HG03064 (cell line): Measurements from ENCODE around the gene ZNF680.
"Not testable (repeated sequence)": the region's sequence is repeated elsewhere in the genome, so short reads cannot be mapped to it uniquely, and the experiment has no call there.

ENCODE experiments used
- ATAC-seq: cut with Tn5 transposase; IDR thresholded peaks from one replicate; pipeline ENCODE4 v1.9.1; 2021; ENCODE audit warnings: low read depth; ENCODE audit not compliant: unreplicated experiment

The ZNF680 gene

DNA sequence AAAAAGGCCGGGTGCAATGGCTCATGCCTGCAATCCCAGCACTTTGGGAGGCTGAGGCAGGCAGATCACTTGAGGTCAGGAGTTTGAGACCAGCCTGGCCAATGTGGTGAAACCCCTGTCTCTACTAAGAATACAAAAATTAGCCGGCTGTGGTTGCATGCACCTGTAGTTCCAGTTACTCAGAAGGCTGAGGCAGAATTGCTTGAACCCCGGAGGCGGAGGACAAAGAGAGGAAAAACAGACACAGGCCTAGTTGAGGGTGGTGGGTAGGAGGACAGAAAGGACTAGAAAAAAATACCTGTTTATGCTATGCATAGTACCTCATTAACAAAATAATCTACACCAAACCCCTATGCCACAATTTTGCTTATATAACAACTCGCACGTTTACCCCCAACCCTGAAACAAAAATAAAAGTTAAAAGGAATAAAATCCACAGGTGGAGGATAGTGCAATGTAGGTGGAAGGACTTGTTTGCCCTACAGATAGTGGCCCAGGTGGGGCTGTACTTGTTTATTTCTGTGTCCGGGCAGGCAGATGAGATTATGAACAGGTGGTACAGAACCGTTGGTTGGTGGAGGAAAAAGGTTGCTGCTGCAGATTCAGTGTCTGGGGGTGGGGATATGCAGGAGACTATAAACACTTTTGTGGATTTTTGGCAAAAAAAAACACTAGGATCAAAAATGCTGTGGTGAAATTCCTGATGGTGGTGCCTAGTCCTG lies 5.1 kb downstream of the ZNF680 start:
- ATAC-seq: no peak

- ATAC-seq: no peak
Observed at GRCh38 chr7:64555046-64555445, 7.8 kb downstream of the ZNF680 start.

GRCh38 chr7:64554188-64554587 lies 8.7 kb downstream of the ZNF680 start:
- ATAC-seq: not testable (repeated sequence)

- ATAC-seq: no peak
Observed at GRCh38 chr7:64551375-64552142, 11.3 kb downstream of the ZNF680 start.

- ATAC-seq: no peak
Observed at GRCh38 chr7:64544010-64544409, 18.9 kb downstream of the ZNF680 start.

DNA sequence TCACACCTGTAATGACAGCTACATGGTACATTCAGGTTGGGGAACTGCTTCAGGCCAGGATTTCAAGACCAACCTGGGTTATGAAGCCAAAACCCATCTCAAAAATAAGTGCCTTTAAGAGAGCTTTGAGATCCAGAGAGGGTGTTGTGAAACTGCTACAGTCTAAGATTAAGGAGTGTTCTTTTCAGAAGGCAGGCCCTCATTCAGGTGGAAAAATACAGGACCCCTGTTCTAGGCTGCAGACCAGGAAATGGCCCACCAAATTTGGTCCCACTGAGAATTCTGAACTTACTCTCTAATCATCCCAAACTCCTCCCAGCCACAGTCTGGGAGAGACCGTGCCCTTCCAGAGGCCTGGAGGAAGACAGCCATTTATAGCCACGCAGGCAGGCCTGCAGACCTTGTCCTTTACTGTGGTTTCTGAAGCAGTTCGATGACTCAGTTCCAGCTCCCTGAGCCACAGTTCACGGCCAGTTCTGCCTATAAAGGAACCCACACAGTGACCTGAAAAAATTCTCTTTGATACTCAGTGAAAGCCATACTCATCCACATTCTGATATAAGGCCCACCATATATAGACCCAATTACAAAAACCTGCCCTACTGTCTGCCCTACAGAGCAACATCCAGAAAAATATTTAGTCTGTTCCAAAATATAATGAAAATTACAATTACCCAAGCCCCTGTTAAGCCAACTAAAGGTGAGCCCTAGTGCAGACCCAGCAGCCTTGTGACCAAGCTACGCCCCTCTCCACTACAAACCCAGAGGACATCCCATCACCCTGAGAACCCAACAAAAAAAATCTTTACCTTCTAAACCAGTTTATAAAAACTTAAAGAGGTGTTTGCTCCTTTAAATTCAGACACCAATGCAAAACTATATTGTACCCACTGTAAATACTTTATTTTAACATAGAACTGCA lies 21.2 kb downstream of the ZNF680 start:
- no peak for ATAC-seq

DNA sequence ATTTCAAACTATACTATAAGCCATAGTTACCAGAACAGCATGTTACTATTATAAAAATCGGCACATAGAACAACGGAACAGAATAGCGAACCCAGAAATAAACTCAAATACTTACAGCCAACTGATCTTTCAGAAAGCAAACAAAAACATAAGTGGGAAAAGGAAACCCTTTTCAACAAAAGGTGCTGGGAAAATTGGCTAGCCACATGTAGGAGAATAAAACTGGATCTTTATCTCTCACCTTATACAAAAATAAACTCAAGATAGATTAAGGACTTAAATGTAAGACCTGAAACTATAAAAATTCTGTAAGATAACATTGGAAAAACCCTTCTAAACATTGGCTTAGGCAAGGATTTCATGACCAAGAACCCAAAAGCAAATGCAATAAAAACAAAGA lies 29.1 kb downstream of the ZNF680 start:
- ATAC-seq: no peak

- ATAC-seq: no peak
Observed at GRCh38 chr7:64528770-64529169, 34.1 kb downstream of the ZNF680 start.

DNA sequence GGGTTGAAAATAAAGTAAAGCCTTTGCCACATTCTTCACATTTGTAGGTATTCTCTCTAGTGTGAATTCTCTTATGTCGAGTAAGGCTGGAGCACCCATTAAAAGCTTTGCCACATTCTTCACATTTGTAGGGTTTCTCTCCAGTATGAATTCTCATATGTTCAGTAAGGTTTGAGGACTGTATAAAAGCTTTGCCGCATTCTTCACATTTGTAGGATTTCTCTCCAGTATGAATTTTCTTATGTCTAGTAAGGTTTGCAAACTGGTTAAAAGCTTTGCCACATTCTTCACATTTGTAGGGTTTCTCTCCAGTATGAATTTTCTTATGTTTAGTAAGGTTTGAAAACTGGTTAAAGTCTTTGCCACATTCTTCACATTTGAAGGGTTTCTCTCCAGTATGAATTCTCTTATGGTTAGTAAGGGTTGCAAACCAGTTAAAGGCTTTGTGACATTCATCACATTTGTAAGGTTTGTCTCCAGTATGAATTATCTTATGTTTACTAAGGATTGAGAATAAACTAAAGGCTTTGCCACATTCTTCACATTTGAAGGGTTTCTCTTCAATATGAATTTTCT lies 41.4 kb downstream of the ZNF680 start:
- no peak for ATAC-seq

- no peak for ATAC-seq
Observed at GRCh38 chr7:64516451-64516850, 46.4 kb downstream of the ZNF680 start.

DNA sequence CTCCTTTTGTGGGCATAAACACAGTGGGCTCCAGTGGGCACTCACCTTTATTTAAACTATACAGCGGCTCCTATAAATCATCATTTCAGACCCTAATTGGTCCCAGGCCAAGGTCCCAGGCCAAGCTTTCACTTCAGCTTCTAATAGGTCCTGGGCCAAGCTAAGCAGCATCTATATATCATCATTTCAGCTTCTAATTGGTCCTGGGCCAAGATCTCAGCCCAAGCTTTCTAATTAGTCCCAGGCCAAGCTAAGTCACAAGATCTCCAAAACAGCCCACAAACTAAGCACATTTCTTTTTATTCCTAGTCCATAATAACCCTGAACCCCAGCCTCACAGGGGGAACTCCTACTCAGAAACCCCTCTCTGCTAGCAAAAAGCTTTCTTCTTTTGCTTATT lies 47.1 kb downstream of the ZNF680 start:
- no peak for ATAC-seq

- no peak for ATAC-seq
Observed at GRCh38 chr7:64515330-64515729, 47.5 kb downstream of the ZNF680 start.

- ATAC-seq: no peak
Observed at GRCh38 chr7:64509583-64509982, 53.3 kb downstream of the ZNF680 start.

- ATAC-seq: no peak
Observed at GRCh38 chr7:64504581-64505120, 58.2 kb downstream of the ZNF680 start.

GRCh38 chr7:64498270-64498669 lies 64.6 kb downstream of the ZNF680 start:
- no peak for ATAC-seq

- no peak for ATAC-seq
Observed at GRCh38 chr7:64494912-64495461, 67.9 kb downstream of the ZNF680 start.

- no peak for ATAC-seq
Observed at GRCh38 chr7:64485623-64486022, 77.2 kb downstream of the ZNF680 start.
